Measurements from ENCODE around the gene TREML4. TPM values are rescaled to one million over a fixed set of nuclear protein-coding genes. Genes with fewer than 3 reads are reported as not detected.

TREML4 gene
- total and polyA plus RNA-seq, 2 experiments from 2014 or later, result not detected

DNA sequence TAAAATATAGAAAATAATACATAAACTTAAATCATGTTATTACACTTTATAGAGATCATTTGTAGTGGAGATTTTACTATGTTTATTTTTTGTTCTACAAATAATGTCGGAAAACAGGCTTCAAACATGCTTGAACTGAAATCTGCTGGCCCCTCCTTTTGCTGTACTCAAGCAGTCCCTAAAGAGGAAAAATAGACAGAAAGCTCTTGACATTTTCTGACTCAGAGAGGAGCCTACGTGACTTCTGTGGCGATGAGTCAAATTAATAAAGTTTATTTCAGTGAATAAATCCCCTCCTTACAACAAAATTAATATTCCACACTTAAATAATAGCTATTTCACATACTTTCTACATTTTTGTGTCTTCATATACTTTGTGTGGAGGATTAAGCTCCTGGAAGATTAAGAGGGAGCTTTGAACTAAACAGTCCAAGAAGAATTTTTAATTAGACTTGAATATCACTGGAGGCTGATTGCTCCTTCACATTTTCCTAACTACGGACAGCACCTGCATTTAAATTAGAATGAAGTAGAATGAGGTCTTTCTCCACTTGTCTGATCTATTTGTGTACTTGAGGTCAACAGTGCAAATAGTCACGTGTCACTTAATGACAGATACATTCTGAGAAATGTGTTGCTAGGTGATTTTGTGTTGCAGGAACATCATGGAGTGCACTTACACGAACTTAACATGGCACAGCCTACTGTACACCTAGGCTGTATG lies 60.0 kb downstream of the TREML4 start:
- H3K9me3 ChIP-seq (ENCODE audit: low read depth), result no peaks in the 10 kb centered on the region
- peak; percentile 18 to 56 for DNase-seq (ENCODE audit: low read depth in 1 of 2, low spot score in 1 of 2)
- no peak overlapping the region for H3K4me3 ChIP-seq
- H3K36me3 ChIP-seq, result no peaks in the 10 kb centered on the region
- peak overlapping the region; percentile 59 for H3K27ac ChIP-seq
- H3K4me1 ChIP-seq (ENCODE audit: low read depth), result peaks cover 29% of the 10 kb centered on the region
- TF ChIP-seq CTCF (IDR thresholded peaks at IDR 0.05; ENCODE audit: low read depth, low read length), result no peak
- H3K27me3 ChIP-seq, result no peaks in the 10 kb centered on the region

Other genes with a start within 250 kb of the TREML4 start
- 7.6 and 13.9 TPM in 2 replicates for gene UNC5CL, start 189.1 kb upstream of the TREML4 start, total RNA-seq
- 3.3 and 5.3 TPM in 2 replicates for gene UNC5CL, start 189.1 kb upstream of the TREML4 start, polyA plus RNA-seq
- not detected in 2 replicates for gene TSPO2, start 185.9 kb upstream of the TREML4 start, total RNA-seq
- not detected in 2 replicates for gene TSPO2, start 185.9 kb upstream of the TREML4 start, polyA plus RNA-seq
- gene APOBEC2, start 175.1 kb upstream of the TREML4 start, total RNA-seq, result 135 and 172 TPM in 2 replicates
- 107 and 156 TPM in 2 replicates for gene APOBEC2, start 175.1 kb upstream of the TREML4 start, polyA plus RNA-seq
- 22.4 and 27.5 TPM in 2 replicates for gene OARD1, start 156.0 kb upstream of the TREML4 start, total RNA-seq
- 56.3 and 80.0 TPM in 2 replicates for gene OARD1, start 156.0 kb upstream of the TREML4 start, polyA plus RNA-seq
- gene NFYA, start 155.4 kb upstream of the TREML4 start, total RNA-seq, result 9.8 and 14.4 TPM in 2 replicates
- 8.0 and 14.5 TPM in 2 replicates for gene NFYA, start 155.4 kb upstream of the TREML4 start, polyA plus RNA-seq
- gene TREML1, start 74.0 kb upstream of the TREML4 start, total RNA-seq, result not detected in 2 replicates
- not detected in 2 replicates for gene TREML1, start 74.0 kb upstream of the TREML4 start, polyA plus RNA-seq
- gene TREM2, start 65.2 kb upstream of the TREML4 start, total RNA-seq, result not detected in 2 replicates
- gene TREM2, start 65.2 kb upstream of the TREML4 start, polyA plus RNA-seq, result not detected in 2 replicates
- gene TREML2, start 27.2 kb upstream of the TREML4 start, total RNA-seq, result not detected in 2 replicates
- gene TREML2, start 27.2 kb upstream of the TREML4 start, polyA plus RNA-seq, result not detected in 2 replicates
- not detected in 2 replicates for gene TREM1, start 58.3 kb downstream of the TREML4 start, total RNA-seq
- not detected in 2 replicates for gene TREM1, start 58.3 kb downstream of the TREML4 start, polyA plus RNA-seq
- gene NCR2, start 107.3 kb downstream of the TREML4 start, total RNA-seq, result not detected in 2 replicates
- not detected in 2 replicates for gene NCR2, start 107.3 kb downstream of the TREML4 start, polyA plus RNA-seq

Data from cardiac muscle cell (in vitro differentiated cells and primary cell).